ENCODE measurements around the gene FRMD8.

DNA sequence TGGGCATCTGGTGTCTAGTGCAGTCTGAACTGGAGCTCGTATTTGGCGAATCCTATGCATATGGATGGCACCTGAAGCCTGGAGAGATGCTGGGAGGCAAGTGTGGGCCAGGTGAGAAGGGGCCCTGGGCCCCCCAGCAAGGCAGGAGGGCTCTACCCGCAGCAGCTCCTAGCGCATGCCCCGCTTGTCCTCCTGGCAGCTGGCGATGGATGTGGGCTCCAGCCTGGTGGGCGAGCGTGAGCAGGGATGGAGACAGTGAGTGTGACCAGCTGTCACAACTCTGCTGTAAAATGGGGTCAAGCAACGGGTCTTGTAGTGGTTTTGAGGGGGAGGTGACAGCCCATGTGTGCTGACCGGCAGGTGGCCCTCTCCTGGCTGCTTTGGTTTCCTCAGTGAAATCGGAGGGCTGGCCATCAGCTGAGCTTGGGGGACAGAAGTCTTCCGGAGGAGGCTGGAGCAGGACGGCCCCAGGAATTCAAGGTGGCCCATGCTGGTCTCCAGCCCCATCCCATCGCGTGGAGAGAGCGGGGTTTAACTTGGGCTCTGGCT lies 12.0 kb downstream of the FRMD8 start:
- no peak for TF ChIP-seq POLR2A (IDR thresholded peaks at IDR 0.05; ENCODE audit: low read depth)
- TF ChIP-seq, protein P1, sequence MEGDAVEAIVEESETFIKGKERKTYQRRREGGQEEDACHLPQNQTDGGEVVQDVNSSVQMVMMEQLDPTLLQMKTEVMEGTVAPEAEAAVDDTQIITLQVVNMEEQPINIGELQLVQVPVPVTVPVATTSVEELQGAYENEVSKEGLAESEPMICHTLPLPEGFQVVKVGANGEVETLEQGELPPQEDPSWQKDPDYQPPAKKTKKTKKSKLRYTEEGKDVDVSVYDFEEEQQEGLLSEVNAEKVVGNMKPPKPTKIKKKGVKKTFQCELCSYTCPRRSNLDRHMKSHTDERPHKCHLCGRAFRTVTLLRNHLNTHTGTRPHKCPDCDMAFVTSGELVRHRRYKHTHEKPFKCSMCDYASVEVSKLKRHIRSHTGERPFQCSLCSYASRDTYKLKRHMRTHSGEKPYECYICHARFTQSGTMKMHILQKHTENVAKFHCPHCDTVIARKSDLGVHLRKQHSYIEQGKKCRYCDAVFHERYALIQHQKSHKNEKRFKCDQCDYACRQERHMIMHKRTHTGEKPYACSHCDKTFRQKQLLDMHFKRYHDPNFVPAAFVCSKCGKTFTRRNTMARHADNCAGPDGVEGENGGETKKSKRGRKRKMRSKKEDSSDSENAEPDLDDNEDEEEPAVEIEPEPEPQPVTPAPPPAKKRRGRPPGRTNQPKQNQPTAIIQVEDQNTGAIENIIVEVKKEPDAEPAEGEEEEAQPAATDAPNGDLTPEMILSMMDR (IDR thresholded peaks at IDR 0.05) = no peak
